ACC112 (cell line): Measurements from ENCODE around the gene RNF135.
"Not testable (repeated sequence)": the region's sequence is repeated elsewhere in the genome, so short reads cannot be mapped to it uniquely, and the experiment has no call there.

Source experiments
- H2AFZ ChIP-seq: fragments of 200-600 bp; sonication (generic); one replicate; pipeline ENCODE4 v1.6.0; 2017; ENCODE audit warnings: antibody characterized with exemption, low read length; ENCODE audit not compliant: unreplicated experiment
- H3K27ac ChIP-seq: fragments of 200-600 bp; sonication (generic); 2 replicates; pipeline ENCODE4 v1.5.1; 2014; ENCODE audit warnings: low read depth, mild to moderate bottlenecking, antibody characterized with exemption, low read length, moderate library complexity
- H3K27me3 ChIP-seq: fragments of 200-600 bp; sonication (generic); 2 replicates; pipeline ENCODE4 v1.6.1; 2014; ENCODE audit warnings: mild to moderate bottlenecking, antibody characterized with exemption, low read length, moderate library complexity, mixed read lengths; ENCODE audit not compliant: insufficient read depth
- H3K36me3 ChIP-seq: fragments of 200-600 bp; sonication (generic); 2 replicates; pipeline ENCODE4 v1.6.1; 2016; ENCODE audit warnings: mild to moderate bottlenecking, antibody characterized with exemption, low read length, moderate library complexity, mixed read lengths; ENCODE audit not compliant: insufficient read depth
- H3K4me1 ChIP-seq: fragments of 200-600 bp; sonication (generic); one replicate; pipeline ENCODE4 v1.6.1; 2016; ENCODE audit warnings: low read length, mixed read lengths; ENCODE audit not compliant: insufficient read depth, unreplicated experiment, control insufficient read depth
- H3K4me3 ChIP-seq: fragments of 200-600 bp; sonication (generic); 2 replicates; pipeline ENCODE4 v1.5.1; 2014; ENCODE audit warnings: mild to moderate bottlenecking, low read depth, low read length
- H3K79me2 ChIP-seq: fragments of 200-600 bp; sonication (generic); one replicate; pipeline ENCODE4 v1.6.0; 2016; ENCODE audit warnings: low read length; ENCODE audit not compliant: control insufficient read depth, unreplicated experiment, insufficient read depth

RNF135 gene

GRCh38 chr17:31003225-31003866 lies 32.5 kb downstream of the RNF135 start:
- H3K79me2 ChIP-seq: no peaks in the 10 kb centered on the region
- H3K36me3 ChIP-seq: peaks cover 6% of the 10 kb centered on the region; the same call in 1 of the 2 replicates

GRCh38 chr17:31004160-31004559 lies 33.3 kb downstream of the RNF135 start:
- H3K36me3 ChIP-seq: peaks cover 6% of the 10 kb centered on the region; the same call in 1 of the 2 replicates
- peaks cover 3% of the 10 kb centered on the region for H3K79me2 ChIP-seq
- H3K27me3 ChIP-seq: no peaks in the 10 kb centered on the region
- no peak overlapping the region for H3K27ac ChIP-seq
- no peak overlapping the region for H2AFZ ChIP-seq
- no peaks in the 10 kb centered on the region for H3K4me1 ChIP-seq
- H3K4me3 ChIP-seq: no peak overlapping the region

More at GRCh38 chr17:31003225-31003866, 32.5 kb downstream of the RNF135 start:
- no peaks in the 10 kb centered on the region for H3K4me1 ChIP-seq
- no peaks in the 10 kb centered on the region for H3K27me3 ChIP-seq
- no peak overlapping the region for H2AFZ ChIP-seq
- H3K4me3 ChIP-seq: no peak overlapping the region
- H3K27ac ChIP-seq: no peak overlapping the region

GRCh38 chr17:31007695-31008373 lies 37.0 kb downstream of the RNF135 start:
- H3K27ac ChIP-seq: no peak overlapping the region
- H3K36me3 ChIP-seq: 0 out of 2 replicates have a peak, but pooled peaks cover 3% of the 10 kb centered on the region
- peaks cover 10% of the 10 kb centered on the region for H3K4me1 ChIP-seq
- no peaks in the 10 kb centered on the region for H3K27me3 ChIP-seq
- peak overlapping the region; percentile 87 for H2AFZ ChIP-seq
- H3K79me2 ChIP-seq: peaks cover 3% of the 10 kb centered on the region
- peak overlapping the region; percentile 85 for H3K4me3 ChIP-seq

GRCh38 chr17:31008374-31009041 lies 37.7 kb downstream of the RNF135 start:
- peak overlapping the region; percentile 85 for H3K4me3 ChIP-seq
- peak overlapping the region; percentile 87 for H2AFZ ChIP-seq
- peak overlapping the region; percentile 9; the same call in 1 of the 2 replicates for H3K27ac ChIP-seq

GRCh38 chr17:31009042-31009702 lies 38.3 kb downstream of the RNF135 start:
- Histone ChIP-seq H2AFZ (peak overlapping the region; percentile 87), H3K4me3 (peak overlapping the region; percentile 85), H3K4me1 (peaks cover 10% of the 10 kb centered on the region)
- not testable (repeated sequence) for H3K36me3 ChIP-seq, H3K27ac ChIP-seq, H3K79me2 ChIP-seq, H3K27me3 ChIP-seq

More at GRCh38 chr17:31008374-31009041, 37.7 kb downstream of the RNF135 start:
- Histone ChIP-seq H3K4me1 (peaks cover 10% of the 10 kb centered on the region), H3K27me3 (no peaks in the 10 kb centered on the region), H3K79me2 (peaks cover 3% of the 10 kb centered on the region), H3K36me3 (0 out of 2 replicates have a peak, but pooled peaks cover 3% of the 10 kb centered on the region)

GRCh38 chr17:31010014-31010413 lies 39.2 kb downstream of the RNF135 start:
- not testable (repeated sequence) for H3K79me2 ChIP-seq, H3K36me3 ChIP-seq, H2AFZ ChIP-seq, H3K27me3 ChIP-seq
- Histone ChIP-seq H3K4me1 (peaks cover 10% of the 10 kb centered on the region), H3K4me3 (peak overlapping the region; percentile 22), H3K27ac (peak overlapping the region; percentile 18)

GRCh38 chr17:31013844-31014243 lies 43.0 kb downstream of the RNF135 start:
- Histone ChIP-seq H3K27ac (no peak overlapping the region), H3K4me3 (no peak overlapping the region), H3K79me2 (peaks cover 6% of the 10 kb centered on the region), H2AFZ (no peak overlapping the region), H3K4me1 (peaks cover 10% of the 10 kb centered on the region), H3K36me3 (no peaks in the 10 kb centered on the region), H3K27me3 (no peaks in the 10 kb centered on the region)

- no peak overlapping the region for H2AFZ ChIP-seq
- peaks cover 7% of the 10 kb centered on the region for H3K4me1 ChIP-seq
Observed at GRCh38 chr17:31015639-31016038, 44.8 kb downstream of the RNF135 start.

GRCh38 chr17:31019004-31019403 lies 48.2 kb downstream of the RNF135 start:
- Histone ChIP-seq H2AFZ (no peak overlapping the region), H3K27me3 (no peaks in the 10 kb centered on the region), H3K27ac (no peak overlapping the region), H3K4me1 (no peaks in the 10 kb centered on the region), H3K4me3 (no peak overlapping the region), H3K36me3 (no peaks in the 10 kb centered on the region), H3K79me2 (peaks cover 4% of the 10 kb centered on the region)

More at GRCh38 chr17:31015639-31016038, 44.8 kb downstream of the RNF135 start:
- peaks cover 4% of the 10 kb centered on the region for H3K79me2 ChIP-seq
- no peaks in the 10 kb centered on the region for H3K27me3 ChIP-seq
- H3K4me3 ChIP-seq: no peak overlapping the region
- no peaks in the 10 kb centered on the region for H3K36me3 ChIP-seq
- no peak overlapping the region for H3K27ac ChIP-seq

- H3K79me2 ChIP-seq, H3K4me3 ChIP-seq, H3K4me1 ChIP-seq, H3K36me3 ChIP-seq, H2AFZ ChIP-seq, H3K27ac ChIP-seq, H3K27me3 ChIP-seq: not testable (repeated sequence)
Observed at GRCh38 chr17:31023171-31023570, 52.3 kb downstream of the RNF135 start.
